ENCODE data around the gene MAP3K15.
A peak's percentile ranks its signal among the peaks of the same experiment; 100 is the strongest.

Gene MAP3K15

GRCh38 chrX:19514791-19515614 is at the start of gene MAP3K15:
Gene MAP3K15 (minus strand): TSS chrX:19515508. CDS start chrX:19515261, 247 bp downstream.
- peak; percentile 30 to 58 (median 39) for DNase-seq

- DNase-seq = no peak
Observed at GRCh38 chrX:19564606-19565005, 49.3 kb upstream of the MAP3K15 start.

GRCh38 chrX:19563746-19564145 is 48.4 kb upstream of the MAP3K15 start:
- no peak for DNase-seq

- DNase-seq = no peak
Observed at GRCh38 chrX:19563327-19563726, 48.0 kb upstream of the MAP3K15 start.

GRCh38 chrX:19560611-19561010 is 45.3 kb upstream of the MAP3K15 start:
- DNase-seq = no peak

GRCh38 chrX:19557822-19558221 is 42.5 kb upstream of the MAP3K15 start:
- DNase-seq = no peak

- no peak for DNase-seq
Observed at GRCh38 chrX:19556202-19556601, 40.9 kb upstream of the MAP3K15 start.

GRCh38 chrX:19555683-19556082 is 40.4 kb upstream of the MAP3K15 start:
- no peak for DNase-seq

- DNase-seq = no peak
Observed at GRCh38 chrX:19555236-19555635, 39.9 kb upstream of the MAP3K15 start.

GRCh38 chrX:19554786-19555185 is 39.5 kb upstream of the MAP3K15 start:
- peak; percentile 59 to 82 (median 66) for DNase-seq

GRCh38 chrX:19552793-19553192 is 37.5 kb upstream of the MAP3K15 start:
- DNase-seq = no peak

GRCh38 chrX:19549838-19550237 is 34.5 kb upstream of the MAP3K15 start:
- DNase-seq = no peak

- no peak for DNase-seq
Observed at GRCh38 chrX:19548934-19549333, 33.6 kb upstream of the MAP3K15 start.

- DNase-seq = no peak
Observed at GRCh38 chrX:19548279-19548678, 33.0 kb upstream of the MAP3K15 start.

- peak in 1 of 3 donors; percentile 18 for DNase-seq
Observed at GRCh38 chrX:19545651-19546050, 30.3 kb upstream of the MAP3K15 start.

GRCh38 chrX:19544693-19545305 is 29.5 kb upstream of the MAP3K15 start:
- peak; percentile 56 to 62 (median 57) for DNase-seq

- DNase-seq = peak in 1 of 3 donors; percentile 17
Observed at GRCh38 chrX:19543951-19544381, 28.7 kb upstream of the MAP3K15 start.

GRCh38 chrX:19543020-19543715 is 27.9 kb upstream of the MAP3K15 start:
- DNase-seq = no peak

GRCh38 chrX:19541931-19542330 is 26.6 kb upstream of the MAP3K15 start:
- DNase-seq = no peak

GRCh38 chrX:19541196-19541595 is 25.9 kb upstream of the MAP3K15 start:
- DNase-seq = no peak

GRCh38 chrX:19540076-19540475 is 24.8 kb upstream of the MAP3K15 start:
- DNase-seq = no peak

GRCh38 chrX:19539665-19540064 is 24.4 kb upstream of the MAP3K15 start:
- DNase-seq = no peak

- peak in 2 of 3 donors; percentile 8 to 23 for DNase-seq
Observed at GRCh38 chrX:19535476-19535875, 20.2 kb upstream of the MAP3K15 start.

GRCh38 chrX:19532709-19533108 is 17.4 kb upstream of the MAP3K15 start:
- no peak for DNase-seq

All from suppressor macrophage treated with lipopolysaccharide for 1 hour (primary cell).